HepG2 (cell line): Measurements from ENCODE around the gene FRMD4A. TPM values are rescaled to one million over a fixed set of nuclear protein-coding genes. Genes with fewer than 3 reads are reported as not detected.

Source experiments
- ATAC-seq: fragments of 200-7000 bp; cut with Tn5 transposase; 3 replicates; pipeline ENCODE4 v1.9.1; 2020; ENCODE audit warnings: mild to moderate bottlenecking, moderate library complexity
- BruUV-seq: library from RNA; stranded (reverse); fragments of 400-500 nt; replicated peaks from 2 replicates; lab custom pipeline; 2021; lab: Mats Ljungman, UMichigan
- CTCF ChIA-PET: fragments of 300-600 bp; formaldehyde crosslinking; extraction: SDS; loops from one replicate; lab custom pipeline; 2021; ENCODE audit warnings: low total read pairs, inconsistent platforms, low intra/inter-chr PET ratio; lab: Yijun Ruan, JAX
- POLR2A ChIA-PET: fragments of 350-600 bp; sonication (Branson Sonifier 250); formaldehyde crosslinking; loops from one replicate; lab custom pipeline; 2020; ENCODE audit warnings: antibody characterized with exemption, inconsistent platforms; lab: Yijun Ruan, JAX
- DNase-seq: peaks from one replicate; pipeline ENCODE4 v3.0.0-alpha.2; 2015; ENCODE audit warnings: low spot score
- FAIRE-seq: peaks from 3 replicates; lab custom pipeline; 2011; peaks lifted over from hg19 to GRCh38; lab: Jason Lieb, UNC
- H2AFZ ChIP-seq: one replicate; pipeline ENCODE4 v1.6.1; 2011; ENCODE audit warnings: low read length, inconsistent platforms
- H3K27ac ChIP-seq: fragments of 300-600 bp; 3 replicates; pipeline ENCODE4 v1.8.0; 2011; ENCODE audit warnings: mixed run types, mild to moderate bottlenecking, mixed read lengths, low read length, inconsistent platforms; ENCODE audit not compliant: insufficient read depth; ENCODE audit errors: extremely low read length
- H3K27me3 ChIP-seq, 2 experiments: fragments of 200-600 bp in 1 of 2; 2 replicates in 1 of 2; 3 replicates in 1 of 2; pipeline versions ENCODE4 v1.6.0 to v1.8.0; 2011; ENCODE audit warnings: low read length in 2 of 2, mild to moderate bottlenecking in 2 of 2, moderate library complexity in 2 of 2, inconsistent platforms in 1 of 2; ENCODE audit not compliant: insufficient read depth in 2 of 2, control insufficient read depth in 1 of 2
- H3K36me3 ChIP-seq, 2 experiments: fragments of 200-600 bp in 1 of 2; replicated peaks in 1 of 2; 2 replicates in 1 of 2; 3 replicates in 1 of 2; pipeline versions ENCODE4 v1.5.1 to v1.8.0; 2011; ENCODE audit warnings: low read length in 2 of 2, inconsistent platforms in 1 of 2; ENCODE audit not compliant: insufficient read depth in 2 of 2, control insufficient read depth in 1 of 2
- H3K4me1 ChIP-seq: 2 replicates; pipeline ENCODE4 v1.5.1; 2012; ENCODE audit warnings: low read length, inconsistent platforms; ENCODE audit not compliant: insufficient read depth
- H3K4me2 ChIP-seq: 2 replicates; pipeline ENCODE4 v1.6.0; 2011; ENCODE audit warnings: low read depth, low read length, inconsistent platforms
- H3K4me3 ChIP-seq, 3 experiments: fragments of 200-600 bp in 1 of 3; sonication (generic), shearing (Covaris generic) in 1 of 3; replicated peaks in 1 of 3; 2 replicates each; pipeline ENCODE4 v1.5.1; 2011 to 2016; ENCODE audit warnings: low read length in 3 of 3, inconsistent platforms in 2 of 3, low read depth in 2 of 3, mild to moderate bottlenecking in 2 of 3, control low read depth in 1 of 3, mixed read lengths in 1 of 3; ENCODE audit not compliant: insufficient read depth in 1 of 3
- H3K79me2 ChIP-seq: one replicate; pipeline ENCODE4 v1.6.1; 2011; ENCODE audit warnings: low read length, inconsistent platforms; ENCODE audit not compliant: insufficient read depth
- H3K9ac ChIP-seq: 2 replicates; pipeline ENCODE4 v1.6.0; 2011; ENCODE audit warnings: mild to moderate bottlenecking, low read depth, low read length, inconsistent platforms; ENCODE audit not compliant: insufficient read depth
- H3K9me3 ChIP-seq: 2 replicates; pipeline ENCODE4 v1.5.1; 2012; ENCODE audit warnings: mild to moderate bottlenecking, low read length
- H4K20me1 ChIP-seq: 2 replicates; pipeline ENCODE4 v1.6.0; 2011; ENCODE audit warnings: inconsistent platforms, mild to moderate bottlenecking, low read length, moderate library complexity; ENCODE audit not compliant: insufficient read depth
- KLF16 ChIP-seq, 2 experiments: sonication (generic) in 1 of 2; formaldehyde crosslinking in 1 of 2; IDR thresholded peaks; 2 replicates each; pipeline versions ENCODE4 v1.6.1 to v1.8.0; 2016 to 2023; ENCODE audit warnings: missing genetic modification reagents in 2 of 2, missing compliant biosample characterization in 1 of 2
- MAFK ChIP-seq, 2 experiments: IDR thresholded peaks in 1 of 2; conservative IDR thresholded peaks in 1 of 2; 2 replicates each; pipeline ENCODE4 v1.6.1; 2011; ENCODE audit warnings: improper control_type of control experiment in 2 of 2, low read length in 2 of 2
- MBD4 ChIP-seq: IDR thresholded peaks from 2 replicates; pipeline ENCODE4 v1.6.1; 2012; ENCODE audit warnings: low read length, inconsistent platforms, borderline replicate concordance
- NFIC ChIP-seq: IDR thresholded peaks from 2 replicates; pipeline ENCODE4 v1.6.1; 2012; ENCODE audit warnings: mild to moderate bottlenecking, low read length, inconsistent platforms
- PAX8 ChIP-seq: sonication (generic); formaldehyde crosslinking; IDR thresholded peaks from 2 replicates; pipeline ENCODE4 v1.8.0; 2022; ENCODE audit warnings: mild to moderate bottlenecking, missing genetic modification reagents, borderline replicate concordance
- POLR2AphosphoS2 ChIP-seq: IDR thresholded peaks from 2 replicates; pipeline ENCODE4 v1.6.1; 2011; ENCODE audit warnings: low read depth, low read length, improper control_type of control experiment
- PRDM15 ChIP-seq: sonication (generic); formaldehyde crosslinking; IDR thresholded peaks from 2 replicates; pipeline ENCODE4 v1.4.0; 2020; ENCODE audit warnings: missing genetic modification reagents
- RELA ChIP-seq: sonication (generic); formaldehyde crosslinking; IDR thresholded peaks from 2 replicates; pipeline ENCODE4 v1.4.0; 2020; ENCODE audit warnings: missing genetic modification reagents
- SP2 ChIP-seq: sonication (generic); formaldehyde crosslinking; IDR thresholded peaks from 2 replicates; pipeline ENCODE4 v1.5.1; 2020; ENCODE audit warnings: mild to moderate bottlenecking, missing genetic modification reagents
- ZBTB3 ChIP-seq: sonication (generic); formaldehyde crosslinking; IDR thresholded peaks from 2 replicates; pipeline ENCODE4 v1.4.0; 2020; ENCODE audit warnings: low read depth, mild to moderate bottlenecking, moderate library complexity, missing genetic modification reagents, borderline replicate concordance
- ZNF329 ChIP-seq: sonication (generic); formaldehyde crosslinking; IDR thresholded peaks from 2 replicates; pipeline ENCODE4 v1.9.0; 2021; ENCODE audit warnings: low read depth, mild to moderate bottlenecking, missing genetic modification reagents
- ZNF44 ChIP-seq: sonication (generic); formaldehyde crosslinking; IDR thresholded peaks from 2 replicates; pipeline ENCODE4 v1.5.1; 2020; ENCODE audit warnings: mild to moderate bottlenecking, missing genetic modification reagents
- ZUFSP ChIP-seq: sonication (generic); formaldehyde crosslinking; IDR thresholded peaks from 2 replicates; pipeline ENCODE4 v1.9.0; 2021; ENCODE audit warnings: missing genetic modification reagents, mild to moderate bottlenecking, borderline replicate concordance
- whole genome bisulfite sequencing: methylation state at CpG from one replicate; pipeline ENCODE4 v1.1.6; 2017; ENCODE audit warnings: low lambda C conversion rate; 5-methylcytosine and 5-hydroxymethylcytosine counted together
- in situ Hi-C: cut with HindIII; loops from 2 replicates; pipeline ENCODE4 v1.10.0; 2017; ENCODE audit warnings: low pct_unique_long_range_greater_than_20kb; ENCODE audit not compliant: extremely low pct_ligation_motif_present
- intact Hi-C: fragments of 100-400 bp; cut with micrococcal nuclease; formaldehyde crosslinking; loops from one replicate; pipeline ENCODE4 v1.10.0; 2022; ENCODE audit not compliant: unreplicated experiment
- polyA plus RNA-seq, 8 experiments: library from polyadenylated mRNA; depleted of rRNA in 3 of 8; stranded (reverse) in 7 of 8; unstranded in 1 of 8; fragments of >200 nt; fragmentation: Illumina TruSeq in 4 of 8; extraction: Trizol in 4 of 8; gene quantifications; 2 replicates each; pipeline versions ENCODE4 v1.2.1 to v1.2.3, GENCODE V29; 2011 to 2016; ENCODE audit warnings: low read depth in 4 of 8, missing spikeins in 1 of 8, mixed read lengths in 1 of 8; ENCODE audit not compliant: insufficient read depth in 1 of 8
- total RNA-seq, 5 experiments: library from RNA; depleted of rRNA; stranded (reverse); fragments of >200 nt; fragmentation: Illumina TruSeq; extraction: Trizol; gene quantifications; 2 replicates each; pipeline ENCODE4 v1.2.3, GENCODE V29; 2016; ENCODE audit warnings: low read depth in 1 of 5
- TF ChIP-seq, protein P1 (sequence below): sonication (generic); formaldehyde crosslinking; IDR thresholded peaks from 2 replicates; pipeline ENCODE4 v1.8.1; 2022; ENCODE audit warnings: low read depth, mild to moderate bottlenecking, missing genetic modification reagents
- TF ChIP-seq, protein P2 (sequence below): sonication (generic); formaldehyde crosslinking; IDR thresholded peaks from 2 replicates; pipeline ENCODE4 v1.4.0; 2020; ENCODE audit warnings: low read depth, mild to moderate bottlenecking, missing genetic modification reagents

Gene FRMD4A
- total and polyA plus RNA-seq, 2 of the 13 experiments (the other 11 are each of a cell fraction or from before 2014, with no cell fraction given), result 0.09 to 0.26 TPM

DNA sequence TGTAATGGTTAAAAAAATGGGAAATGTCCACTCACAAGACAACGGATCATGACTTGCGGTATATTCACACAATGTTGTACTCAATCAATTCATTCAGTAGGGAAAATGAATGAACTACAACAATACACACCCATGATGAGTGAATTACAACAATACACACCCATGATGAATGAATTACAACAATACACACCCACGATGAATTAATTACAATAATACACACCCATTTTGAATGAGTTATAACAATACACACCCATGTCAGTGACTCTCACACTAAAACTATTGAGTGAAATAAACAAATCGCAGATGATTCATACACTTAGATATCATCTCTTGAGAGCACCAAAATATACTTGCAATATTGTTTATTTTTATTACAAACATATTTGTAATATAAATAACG lies 174.6 kb downstream of the FRMD4A start (continued):
- TF ChIP-seq ZUFSP, result no peak
- TF ChIP-seq PAX8 (CRISPR knock-in tag), result no peak

DNA sequence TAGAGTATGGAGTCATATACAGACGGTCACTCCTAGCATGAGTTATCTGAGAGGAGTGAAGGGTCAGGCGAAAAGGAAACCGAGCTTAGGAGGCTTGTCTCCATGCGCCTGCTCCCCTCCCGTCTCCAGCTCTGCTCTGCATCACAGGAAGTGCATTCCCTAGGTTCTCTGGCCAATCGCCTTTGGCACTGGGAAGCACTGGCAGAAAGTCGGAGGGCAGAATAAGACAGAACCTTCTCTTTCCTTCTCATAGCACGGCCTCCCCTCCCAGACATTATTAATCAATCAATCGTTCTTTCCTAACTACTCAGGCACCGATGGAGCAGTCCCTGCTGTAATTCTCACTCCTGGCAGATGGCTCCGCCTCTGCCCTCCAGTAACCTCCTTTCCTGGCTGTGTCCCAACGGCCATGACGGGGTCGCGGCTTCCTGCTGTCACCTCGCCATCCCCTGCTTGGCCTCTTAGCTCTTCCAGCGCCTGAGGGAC lies 177.1 kb downstream of the FRMD4A start:
- in situ Hi-C loops, result no loop called here
- H3K4me3 ChIP-seq, result no peak overlapping the region
- CTCF ChIA-PET, result no interaction called here

More for the DNA sequence above, 177.1 kb downstream of the FRMD4A start:
- no TSS peak for BruUV-seq
- Histone ChIP-seq H3K4me1 (no peaks in the 10 kb centered on the region), H4K20me1 (no peaks in the 10 kb centered on the region), H3K79me2 (no peaks in the 10 kb centered on the region), H3K4me2 (no peak overlapping the region), H2AFZ (no peak overlapping the region), H3K9me3 (no peaks in the 10 kb centered on the region), H3K9ac (no peak overlapping the region), H3K27me3 (peaks cover 0 to 19% of the 10 kb centered on the region in 2 experiments; a peak in 2 of 5 replicates), H3K27ac (no peak overlapping the region), H3K36me3 (no peaks in the 10 kb centered on the region)
- 18% methylated on average over 17 of the region's 17 CpGs for WGBS
- POLR2A ChIA-PET, result no interaction called here
- intact Hi-C loops, result no loop called here
- no peak for FAIRE-seq
- TF ChIP-seq KLF16 (CRISPR knock-in tag; IDR thresholded peaks at IDR 0.05), result no peak
- no peak for TF ChIP-seq RELA (CRISPR knock-in tag)
- no peak for TF ChIP-seq MBD4
- no peak for TF ChIP-seq ZNF329 (CRISPR knock-in tag)
- TF ChIP-seq, protein P1, sequence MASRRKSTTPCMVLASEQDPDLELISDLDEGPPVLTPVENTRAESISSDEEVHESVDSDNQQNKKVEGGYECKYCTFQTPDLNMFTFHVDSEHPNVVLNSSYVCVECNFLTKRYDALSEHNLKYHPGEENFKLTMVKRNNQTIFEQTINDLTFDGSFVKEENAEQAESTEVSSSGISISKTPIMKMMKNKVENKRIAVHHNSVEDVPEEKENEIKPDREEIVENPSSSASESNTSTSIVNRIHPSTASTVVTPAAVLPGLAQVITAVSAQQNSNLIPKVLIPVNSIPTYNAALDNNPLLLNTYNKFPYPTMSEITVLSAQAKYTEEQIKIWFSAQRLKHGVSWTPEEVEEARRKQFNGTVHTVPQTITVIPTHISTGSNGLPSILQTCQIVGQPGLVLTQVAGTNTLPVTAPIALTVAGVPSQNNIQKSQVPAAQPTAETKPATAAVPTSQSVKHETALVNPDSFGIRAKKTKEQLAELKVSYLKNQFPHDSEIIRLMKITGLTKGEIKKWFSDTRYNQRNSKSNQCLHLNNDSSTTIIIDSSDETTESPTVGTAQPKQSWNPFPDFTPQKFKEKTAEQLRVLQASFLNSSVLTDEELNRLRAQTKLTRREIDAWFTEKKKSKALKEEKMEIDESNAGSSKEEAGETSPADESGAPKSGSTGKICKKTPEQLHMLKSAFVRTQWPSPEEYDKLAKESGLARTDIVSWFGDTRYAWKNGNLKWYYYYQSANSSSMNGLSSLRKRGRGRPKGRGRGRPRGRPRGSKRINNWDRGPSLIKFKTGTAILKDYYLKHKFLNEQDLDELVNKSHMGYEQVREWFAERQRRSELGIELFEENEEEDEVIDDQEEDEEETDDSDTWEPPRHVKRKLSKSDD (CRISPR knock-in tag), result no peak
- TF ChIP-seq MAFK (conservative IDR thresholded peaks at IDR 0.05 in 1 of 2, IDR thresholded peaks at IDR 0.05 in 1 of 2; ENCODE audit: low read length in 2 of 2), result no peak
- no peak for TF ChIP-seq POLR2AphosphoS2
- no peak for TF ChIP-seq PRDM15 (CRISPR knock-in tag)
- TF ChIP-seq, protein P2, sequence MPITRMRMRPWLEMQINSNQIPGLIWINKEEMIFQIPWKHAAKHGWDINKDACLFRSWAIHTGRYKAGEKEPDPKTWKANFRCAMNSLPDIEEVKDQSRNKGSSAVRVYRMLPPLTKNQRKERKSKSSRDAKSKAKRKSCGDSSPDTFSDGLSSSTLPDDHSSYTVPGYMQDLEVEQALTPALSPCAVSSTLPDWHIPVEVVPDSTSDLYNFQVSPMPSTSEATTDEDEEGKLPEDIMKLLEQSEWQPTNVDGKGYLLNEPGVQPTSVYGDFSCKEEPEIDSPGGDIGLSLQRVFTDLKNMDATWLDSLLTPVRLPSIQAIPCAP (CRISPR knock-in tag), result no peak
- no peak for TF ChIP-seq NFIC
- TF ChIP-seq ZNF44, result no peak
- TF ChIP-seq SP2, result no peak
- TF ChIP-seq ZBTB3, result no peak
- ATAC-seq, result no peak
- no peak for DNase-seq
